Spleen (tissue), 11 donors: ENCODE results near the gene MAP4K4. TPM values are rescaled to one million over a fixed set of nuclear protein-coding genes. Genes with fewer than 3 reads are reported as not detected.
"Not testable (repeated sequence)": the region's sequence is repeated elsewhere in the genome, so short reads cannot be mapped to it uniquely, and the experiment has no call there.

Experiments
- DNase-seq: peaks from one replicate; pipeline ENCODE4 v3.0.0-alpha.2; 2020
- H3K27ac ChIP-seq, 8 donors: fragments of 200-600 bp; sonication (generic) in 7 of 8; 1 replicate in 4 of 8; 2 replicates in 4 of 8; pipeline versions ENCODE4 v1.5.0 to v1.8.0; 2016 to 2021; ENCODE audit warnings: inconsistent platforms in 4 of 8, mild to moderate bottlenecking in 4 of 8, moderate library complexity in 1 of 8
- H3K27me3 ChIP-seq, 7 donors: fragments of 200-600 bp; sonication (generic) in 6 of 7; replicated peaks in 1 of 7; 1 replicate in 4 of 7; 2 replicates in 3 of 7; pipeline versions ENCODE4 v1.5.0 to v1.8.0; 2016 to 2021; ENCODE audit warnings: inconsistent platforms in 3 of 7, mild to moderate bottlenecking in 1 of 7
- H3K36me3 ChIP-seq, 6 donors: fragments of 200-600 bp; sonication (generic) in 5 of 6; 1 replicate in 4 of 6; 2 replicates in 2 of 6; pipeline versions ENCODE4 v1.5.0 to v1.8.0; 2016 to 2021; ENCODE audit warnings: inconsistent platforms in 2 of 6
- H3K4me1 ChIP-seq, 6 donors: fragments of 200-600 bp; sonication (generic) in 5 of 6; 1 replicate in 3 of 6; 2 replicates in 3 of 6; pipeline versions ENCODE4 v1.5.0 to v1.8.0; 2016 to 2021; ENCODE audit warnings: inconsistent platforms in 3 of 6
- H3K4me3 ChIP-seq, 8 donors: fragments of 200-600 bp; sonication (generic) in 7 of 8; 1 replicate in 4 of 8; 2 replicates in 4 of 8; pipeline versions ENCODE4 v1.5.0 to v1.8.0; 2016 to 2021; ENCODE audit warnings: inconsistent platforms in 4 of 8, mild to moderate bottlenecking in 4 of 8, moderate library complexity in 2 of 8
- H3K9me3 ChIP-seq, 8 donors: fragments of 200-600 bp; sonication (generic) in 7 of 8; 1 replicate in 4 of 8; 2 replicates in 4 of 8; pipeline versions ENCODE4 v1.5.0 to v1.8.0; 2016 to 2021; ENCODE audit warnings: inconsistent platforms in 4 of 8
- CTCF ChIP-seq, 11 experiments: fragments of 200-600 bp in 7 of 11; fragments of 450-650 bp in 4 of 11; sonication (generic) in 4 of 11; IDR thresholded peaks in 8 of 11; conservative IDR thresholded peaks in 3 of 11; 1 replicate in 7 of 11; 2 replicates in 4 of 11; pipeline versions ENCODE4 v1.4.0 to v1.8.0; 2016 to 2021; ENCODE audit warnings: antibody characterized with exemption in 11 of 11, inconsistent platforms in 4 of 11, mild to moderate bottlenecking in 1 of 11
- POLR2A ChIP-seq, 3 donors: fragments of 450-650 bp; IDR thresholded peaks; one replicate each; pipeline ENCODE4 v1.5.1; 2017; ENCODE audit warnings: antibody characterized with exemption in 3 of 3, mild to moderate bottlenecking in 1 of 3
- POLR2AphosphoS5 ChIP-seq, 3 donors: sonication (generic); formaldehyde crosslinking; IDR thresholded peaks; one replicate each; pipeline ENCODE4 v1.5.1; 2017; ENCODE audit warnings: antibody characterized with exemption in 3 of 3
- WGBS, 5 donors: extraction: QIAGEN DNeasy Blood & Tissue Kit in 3 of 5; methylation state at CpG; one replicate each; pipeline versions ENCODE4 v1.1.5 to v1.1.7; 2013 to 2018; 5-methylcytosine and 5-hydroxymethylcytosine counted together
- intact Hi-C: fragments of 100-400 bp; cut with DNase I; formaldehyde crosslinking; loops from one replicate; pipeline ENCODE4 v1.15.0; 2023; ENCODE audit warnings: low total_unique reads
- polyA plus RNA-seq, 3 donors: library from polyadenylated mRNA; stranded (reverse); fragments of 200-250 nt; gene quantifications; one replicate each; pipeline ENCODE4 v1.2.1, GENCODE V29; 2013
- total RNA-seq, 7 donors: library from RNA; depleted of rRNA in 3 of 7; stranded (reverse); fragments of >200 nt in 3 of 7; fragmentation: NEBNext Ultra II Directional in 4 of 7; extraction: Animal tissue kit (Norgen Biotek cat#: 25700) in 4 of 7; gene quantifications; one replicate each; pipeline versions ENCODE4 v1.1.0 to v1.2.1, GENCODE V29; 2016 to 2021
- donor health status: healthy with polysubstance abuse.
- donor health status: DM: no; HTN: no; CAD: no; lungs with moderate emphysema.
- donor health status: DM: no; HTN: no; CAD: no.
- donor health status: Bipolar disorder and iron deficiency.
- donor health status: healthy.
- donor health status: DM: no; HTN: no; CAD: no.
- donor health status: DM: yes; HTN: yes; CAD: no.

The MAP4K4 gene
- total and polyA plus RNA-seq, 10 donors, result 16.7 to 108 (median 71.7) TPM

DNA sequence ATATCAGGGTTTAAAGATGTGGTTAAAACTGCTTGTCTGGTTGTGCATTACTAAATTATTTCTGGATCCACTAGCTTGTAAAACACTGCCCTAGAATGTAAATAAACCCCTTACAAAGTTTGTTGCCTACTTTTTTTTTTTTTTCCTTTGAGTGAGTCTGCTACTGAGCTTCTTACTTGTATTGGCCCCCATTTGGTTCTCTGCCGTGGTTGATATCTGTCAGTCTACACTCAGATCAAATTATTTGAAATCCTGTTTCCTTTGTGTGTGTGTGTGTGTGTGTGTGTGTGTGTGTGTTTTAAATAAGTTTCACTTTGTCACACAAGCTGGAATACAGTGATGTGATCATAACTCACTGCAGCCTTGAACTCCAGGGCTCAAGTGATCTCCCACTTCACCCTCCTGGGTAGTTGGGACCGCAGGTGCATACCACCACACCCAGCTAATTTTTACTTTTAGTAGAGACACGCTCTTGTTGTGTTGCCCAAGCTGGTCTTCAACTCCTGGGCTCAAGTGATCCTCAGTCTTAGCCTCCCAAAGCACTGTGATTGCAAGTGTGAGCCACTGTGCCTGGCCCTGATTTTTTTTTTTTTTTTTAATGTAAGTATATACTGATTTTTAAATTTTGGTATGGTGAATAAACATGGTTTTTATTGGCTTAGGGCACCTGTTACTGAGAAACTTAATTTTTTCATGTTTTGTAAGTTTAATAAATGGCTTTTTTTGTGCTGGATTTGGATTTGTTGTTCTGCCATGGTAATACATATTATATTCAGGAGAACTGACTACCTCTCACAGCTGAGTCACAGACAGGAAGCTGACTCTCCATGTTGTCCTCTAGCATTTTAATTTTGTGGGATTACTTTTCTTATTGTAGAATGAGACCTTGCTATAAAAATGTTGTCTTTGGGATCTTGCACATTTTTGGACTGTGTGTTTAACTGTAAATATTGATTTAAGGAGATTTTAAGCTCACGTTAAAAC is 48.5 kb downstream of the MAP4K4 start:
- H3K27ac ChIP-seq, result no peak overlapping the region
- WGBS, 5 donors, result 65 to 85% (median 82%) methylated on average over 4 of the region's 4 CpGs
- H3K36me3 ChIP-seq, result no peaks in the 10 kb centered on the region
- no peak for TF ChIP-seq POLR2AphosphoS5 (IDR thresholded peaks at IDR 0.05)
- no peak for TF ChIP-seq CTCF (IDR thresholded peaks at IDR 0.05 in 8 of 11, conservative IDR thresholded peaks at IDR 0.05 in 3 of 11)
- no peak for TF ChIP-seq POLR2A (IDR thresholded peaks at IDR 0.05)
- no peak for DNase-seq
- H3K4me1 ChIP-seq, result peaks cover 4 to 80% (median 71%) of the 10 kb centered on the region in 6 donors
- H3K27me3 ChIP-seq, result no peaks in the 10 kb centered on the region
- H3K4me3 ChIP-seq, result no peak overlapping the region
- intact Hi-C loops, result no loop called here
- no peaks in the 10 kb centered on the region for H3K9me3 ChIP-seq

DNA sequence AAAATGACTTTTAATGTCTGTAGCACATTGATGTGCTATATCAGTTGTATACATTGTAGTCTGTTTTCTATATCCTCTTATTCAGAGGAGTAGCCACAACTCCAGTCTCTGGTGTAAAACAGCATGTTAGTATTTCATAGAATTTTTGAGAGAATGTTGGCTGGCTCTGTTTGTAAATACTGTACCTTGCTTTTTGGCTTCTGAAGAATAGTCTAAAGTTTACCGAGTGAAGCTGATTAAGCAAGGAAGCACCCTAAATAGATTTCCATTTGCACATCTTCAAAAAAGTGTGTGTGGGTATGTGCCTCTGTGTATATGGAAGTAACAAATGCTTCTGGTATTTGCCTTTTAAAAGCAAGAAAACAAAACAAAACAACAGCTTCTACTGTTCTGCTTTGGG is 50.5 kb downstream of the MAP4K4 start:
- no peaks in the 10 kb centered on the region for H3K36me3 ChIP-seq
- peaks cover 12 to 81% (median 73%) of the 10 kb centered on the region in 6 donors for H3K4me1 ChIP-seq
- intact Hi-C loops, result no loop called here
- TF ChIP-seq CTCF (IDR thresholded peaks at IDR 0.05 in 8 of 11, conservative IDR thresholded peaks at IDR 0.05 in 3 of 11) (no peak), POLR2A (IDR thresholded peaks at IDR 0.05) (no peak), POLR2AphosphoS5 (IDR thresholded peaks at IDR 0.05) (no peak)
- no peaks in the 10 kb centered on the region for H3K27me3 ChIP-seq
- no peak overlapping the region for H3K4me3 ChIP-seq
- no peak for DNase-seq
- H3K9me3 ChIP-seq, result no peaks in the 10 kb centered on the region
- WGBS, 5 donors, result 50 to 77% (median 68%) methylated on average over 1 of the region's 1 CpG
- no peak overlapping the region for H3K27ac ChIP-seq

DNA sequence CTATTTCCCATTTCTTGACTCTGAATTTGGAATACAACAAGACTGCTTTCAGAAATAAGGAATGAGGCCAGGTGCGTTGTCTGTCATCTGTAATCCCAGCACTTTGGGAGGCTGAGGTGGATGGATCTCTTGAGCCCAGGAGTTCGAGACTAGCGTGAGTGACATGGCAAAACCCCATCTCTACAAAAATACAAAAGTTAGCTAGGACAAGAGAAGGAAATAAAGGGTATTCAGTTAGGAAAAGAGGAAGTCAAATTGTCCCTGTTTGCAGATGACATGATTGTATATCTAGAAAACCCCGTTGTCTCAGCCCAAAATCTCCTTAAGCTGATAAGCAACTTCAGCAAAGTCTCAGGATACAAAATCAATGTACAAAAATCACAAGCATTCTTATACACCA is 51.0 kb downstream of the MAP4K4 start:
- H3K4me3 ChIP-seq, H3K9me3 ChIP-seq, H3K27ac ChIP-seq, H3K36me3 ChIP-seq, DNase-seq, H3K27me3 ChIP-seq, intact Hi-C loops: not testable (repeated sequence)
- peaks cover 15 to 81% (median 72%) of the 10 kb centered on the region in 6 donors for H3K4me1 ChIP-seq
- 48 to 92% (median 71%) methylated on average over 3 to 4 of the region's 4 CpGs for WGBS, 5 donors

- DNase-seq, result no peak
- Histone ChIP-seq H3K4me1 (peaks cover 27 to 81% (median 70%) of the 10 kb centered on the region in 6 donors), H3K9me3 (no peaks in the 10 kb centered on the region), H3K4me3 (no peak overlapping the region), H3K36me3 (no peaks in the 10 kb centered on the region), H3K27ac (peak overlapping the region in 3 of 8 donors; percentile 38 to 74 (median 58)), H3K27me3 (no peaks in the 10 kb centered on the region)
- intact Hi-C loops, result loop anchor here (10.0 kb wide), 1 partner anchor 64 kb away; no protein-coding TSS in a partner anchor
- whole genome bisulfite sequencing, 5 donors, result 94 to 96% (median 96%) methylated on average over 3 of the region's 3 CpGs
- TF ChIP-seq CTCF (IDR thresholded peaks at IDR 0.05 in 8 of 11, conservative IDR thresholded peaks at IDR 0.05 in 3 of 11), result no peak
- no peak for TF ChIP-seq POLR2AphosphoS5 (IDR thresholded peaks at IDR 0.05)
- no peak for TF ChIP-seq POLR2A (IDR thresholded peaks at IDR 0.05)
Measured at GRCh38 chr2:101750688-101751087, 53.2 kb downstream of the MAP4K4 start.
